Measurements from ENCODE around the gene ENTPD7.

GRCh38 chr10:99676895-99677294 lies 17.6 kb downstream of the ENTPD7 start:
- no peak for TF ChIP-seq CTCF (IDR thresholded peaks at IDR 0.05)
- TF ChIP-seq POLR2AphosphoS5 (IDR thresholded peaks at IDR 0.05): no peak
- no peak for TF ChIP-seq POLR2A (IDR thresholded peaks at IDR 0.05)
- no peak for TF ChIP-seq EP300 (IDR thresholded peaks at IDR 0.05)

All from stomach (tissue), 4 donors.